Muscle of arm (tissue), 12 donors: Measurements from ENCODE around the gene HIPK3. TPM values are rescaled to one million over a fixed set of nuclear protein-coding genes. Genes with fewer than 3 reads are reported as not detected.
"Not testable (repeated sequence)": the region's sequence is repeated elsewhere in the genome, so short reads cannot be mapped to it uniquely, and the experiment has no call there.

ENCODE experiments used
- DNase-seq: peaks from one replicate; pipeline ENCODE4 v3.0.0-alpha.2; 2013
- polyA plus RNA-seq, 12 donors: library from polyadenylated mRNA; unstranded; fragments of 120-200 nt; gene quantifications; one replicate each; pipeline ENCODE4 v1.2.1, GENCODE V29; 2013; ENCODE audit not compliant: insufficient read length in 12 of 12

Gene HIPK3
- polyA plus RNA-seq, 12 donors: 52.0 to 121 (median 87.4) TPM; not detected in 1

DNA sequence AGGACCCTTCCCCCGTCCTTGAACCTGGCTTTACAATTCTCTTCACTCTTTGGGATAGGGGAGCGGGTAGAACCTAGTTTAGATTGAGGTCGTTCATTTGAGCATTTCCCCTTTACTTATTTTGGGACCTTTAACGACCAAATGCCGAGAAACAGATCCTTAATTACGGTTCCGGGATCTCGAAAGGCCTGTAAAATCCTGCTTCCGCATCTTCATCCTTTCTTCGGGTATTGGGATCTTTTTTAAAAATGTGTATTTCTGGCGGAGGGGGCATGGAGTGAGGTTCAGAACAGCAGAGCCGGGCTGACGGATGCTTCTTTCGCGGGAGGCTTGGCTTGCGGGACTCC, 395 bp upstream of the HIPK3 start:
- no peak for DNase-seq

DNA sequence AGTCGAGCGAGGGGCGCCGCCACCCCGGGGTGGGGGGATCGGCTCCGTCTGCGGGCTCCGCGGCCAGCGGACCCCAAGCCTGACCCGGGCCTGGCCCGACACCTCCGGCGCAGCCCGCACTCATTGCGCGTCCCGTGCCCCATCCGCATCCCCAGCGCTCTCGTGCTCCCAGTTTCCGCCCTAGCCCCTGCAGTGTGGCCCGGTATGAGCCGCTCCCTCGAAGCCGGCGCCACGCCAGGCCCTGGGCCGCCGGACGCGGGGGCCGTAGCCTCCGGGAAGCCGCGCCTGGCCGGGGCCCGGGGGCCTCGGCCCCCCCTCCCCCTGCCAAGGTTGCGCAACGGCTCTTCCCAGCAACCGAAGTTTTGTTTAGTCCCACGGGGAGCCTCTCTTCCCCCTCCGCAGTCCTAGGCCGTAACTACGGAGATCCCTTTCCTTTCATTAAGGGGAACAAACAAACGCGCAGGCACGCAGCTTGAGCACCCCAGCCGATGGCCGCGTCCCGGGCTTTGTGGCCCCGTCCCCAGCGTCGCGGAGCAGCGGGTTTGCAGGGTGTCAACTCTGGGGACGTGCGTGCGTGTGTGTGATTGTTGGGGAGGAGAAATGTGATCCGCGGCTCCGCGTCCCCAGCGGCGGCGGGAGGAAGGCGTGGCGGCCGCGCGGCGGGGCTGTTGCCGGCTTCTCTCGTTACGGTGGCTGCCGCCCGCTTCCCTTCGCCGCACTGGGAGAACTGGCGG, 883 bp downstream of the HIPK3 start:
- peak; percentile 93 for DNase-seq

DNA sequence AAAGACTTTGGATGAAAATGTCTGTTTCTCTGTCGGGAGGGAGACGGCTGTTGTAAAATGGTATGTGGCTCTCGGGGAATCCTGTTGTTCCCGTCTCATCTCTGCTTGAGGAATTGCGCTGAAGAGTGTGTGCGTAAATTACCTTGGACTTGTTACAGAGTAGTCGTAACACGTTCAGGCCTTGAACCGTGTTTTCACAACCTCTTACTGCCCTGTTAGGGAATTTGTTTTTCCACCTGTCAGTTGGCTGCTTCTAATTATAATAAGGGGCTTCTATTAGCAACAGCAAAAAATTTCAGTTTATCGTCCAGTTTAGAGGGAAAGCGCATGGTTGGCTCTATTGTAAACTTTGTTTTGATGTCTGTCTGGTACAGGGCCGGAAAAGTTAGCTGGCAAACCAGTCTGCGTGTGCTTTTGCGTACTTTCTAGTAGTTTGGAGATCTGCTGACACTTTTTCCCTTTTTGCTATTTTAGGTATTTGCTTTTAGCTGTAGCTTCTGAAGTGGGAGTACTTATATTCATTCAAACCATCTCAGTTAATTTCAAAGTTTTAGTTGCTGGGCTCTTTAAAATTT, 1.5 kb downstream of the HIPK3 start:
- no peak for DNase-seq

DNA sequence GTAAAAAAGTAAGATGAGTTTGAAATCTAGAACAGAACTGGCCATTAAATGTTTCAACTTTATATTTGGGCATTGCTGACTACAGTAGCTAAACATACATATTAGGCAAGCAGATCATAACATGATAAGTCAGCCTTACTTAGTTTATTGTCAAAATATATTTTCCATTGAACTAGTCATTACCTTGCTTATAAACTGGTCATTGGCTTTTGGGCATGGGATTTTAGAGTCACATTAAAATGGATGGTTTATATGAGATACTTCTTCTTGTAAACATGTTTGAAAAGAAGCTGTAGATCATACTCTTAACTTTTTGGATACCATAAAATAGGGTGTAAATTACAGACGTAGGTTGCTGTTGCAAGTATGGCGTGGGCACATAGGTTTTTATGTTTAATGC, 2.7 kb downstream of the HIPK3 start:
- DNase-seq: no peak

DNA sequence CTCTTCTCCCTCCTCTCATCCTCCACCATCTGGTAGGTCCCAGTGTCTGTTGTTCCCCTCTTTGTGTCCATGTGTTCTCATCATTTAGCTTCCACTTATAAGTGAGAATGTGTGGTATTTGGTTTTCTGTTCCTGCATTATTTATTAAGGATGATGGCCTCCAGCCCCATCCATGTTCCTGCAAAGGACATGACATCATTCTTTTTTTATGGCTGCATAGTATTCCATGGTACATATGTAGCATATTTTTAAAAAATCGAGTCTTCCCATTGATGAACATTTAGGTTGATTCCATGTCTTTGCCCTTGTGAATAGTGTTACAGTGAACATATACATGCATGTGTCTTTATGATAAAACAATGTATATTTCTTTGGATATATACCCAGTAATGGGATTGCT, 4.2 kb downstream of the HIPK3 start:
- DNase-seq: not testable (repeated sequence)

DNA sequence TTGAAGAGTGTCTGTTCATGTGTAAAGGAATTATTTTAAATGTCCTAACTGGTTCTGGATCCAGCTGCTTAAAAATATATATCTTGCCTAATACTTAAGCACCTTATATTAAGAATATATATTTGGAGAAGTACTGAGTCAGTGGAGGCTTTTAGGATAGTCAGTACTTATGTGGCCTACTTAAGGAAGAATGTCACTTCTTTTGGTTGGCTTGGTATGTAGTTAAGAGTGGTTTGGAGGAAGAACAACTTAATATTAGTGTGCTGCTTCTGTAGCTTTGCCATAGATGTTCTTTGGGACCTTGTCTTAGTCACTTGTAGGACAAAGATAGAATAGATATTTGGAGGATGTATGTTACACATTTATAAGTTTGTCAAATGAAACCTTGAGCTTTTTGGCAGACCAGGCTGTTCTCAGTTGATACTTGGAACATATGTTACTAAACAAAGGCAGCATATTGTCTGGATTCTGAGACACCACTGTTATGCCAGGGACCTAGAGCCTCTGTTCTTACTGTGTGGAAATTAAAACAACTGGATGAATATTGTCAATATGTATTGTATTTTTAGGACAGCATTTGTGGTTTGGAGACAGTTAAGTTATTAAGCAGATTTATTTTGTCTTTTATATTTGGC, 4.9 kb downstream of the HIPK3 start:
- DNase-seq: peak; percentile 22

DNA sequence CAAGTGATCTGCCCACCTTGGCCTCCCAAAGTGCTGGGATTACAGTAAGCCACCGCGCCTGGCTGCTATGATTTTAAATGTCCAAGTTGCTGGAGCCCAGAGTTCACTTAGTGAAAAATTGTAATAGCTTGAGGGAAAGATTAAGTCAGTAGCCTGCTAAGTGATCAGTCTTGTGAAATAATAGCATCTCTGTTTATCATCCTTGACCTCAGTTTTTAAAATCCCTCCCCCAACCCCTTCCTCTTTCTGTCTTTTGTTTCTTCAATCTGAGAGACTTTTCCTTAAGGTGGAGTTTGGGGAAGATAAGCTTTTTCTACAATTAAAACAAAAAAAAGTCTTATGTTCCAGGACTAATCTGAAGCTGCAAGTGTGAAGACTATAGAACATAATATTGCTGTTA, 6.4 kb downstream of the HIPK3 start:
- DNase-seq: no peak

DNA sequence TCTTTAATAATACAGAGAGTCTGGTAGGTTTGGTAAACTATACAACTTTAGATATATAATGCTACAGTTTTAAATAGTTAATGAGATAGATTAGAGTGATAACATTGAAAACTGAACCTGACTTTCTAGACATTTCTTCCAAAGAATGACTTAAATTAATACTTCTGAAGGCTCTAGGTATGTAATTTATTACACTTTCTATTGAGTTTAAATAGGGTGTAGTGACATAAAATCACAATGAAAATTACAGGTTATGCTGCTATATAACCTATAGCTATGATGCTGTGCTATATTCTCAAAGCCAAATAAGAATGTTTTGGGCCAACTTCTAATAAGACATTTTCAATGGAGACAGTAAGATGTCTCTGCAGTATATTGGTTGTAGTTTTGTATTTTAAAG, 7.7 kb downstream of the HIPK3 start:
- DNase-seq: no peak

DNA sequence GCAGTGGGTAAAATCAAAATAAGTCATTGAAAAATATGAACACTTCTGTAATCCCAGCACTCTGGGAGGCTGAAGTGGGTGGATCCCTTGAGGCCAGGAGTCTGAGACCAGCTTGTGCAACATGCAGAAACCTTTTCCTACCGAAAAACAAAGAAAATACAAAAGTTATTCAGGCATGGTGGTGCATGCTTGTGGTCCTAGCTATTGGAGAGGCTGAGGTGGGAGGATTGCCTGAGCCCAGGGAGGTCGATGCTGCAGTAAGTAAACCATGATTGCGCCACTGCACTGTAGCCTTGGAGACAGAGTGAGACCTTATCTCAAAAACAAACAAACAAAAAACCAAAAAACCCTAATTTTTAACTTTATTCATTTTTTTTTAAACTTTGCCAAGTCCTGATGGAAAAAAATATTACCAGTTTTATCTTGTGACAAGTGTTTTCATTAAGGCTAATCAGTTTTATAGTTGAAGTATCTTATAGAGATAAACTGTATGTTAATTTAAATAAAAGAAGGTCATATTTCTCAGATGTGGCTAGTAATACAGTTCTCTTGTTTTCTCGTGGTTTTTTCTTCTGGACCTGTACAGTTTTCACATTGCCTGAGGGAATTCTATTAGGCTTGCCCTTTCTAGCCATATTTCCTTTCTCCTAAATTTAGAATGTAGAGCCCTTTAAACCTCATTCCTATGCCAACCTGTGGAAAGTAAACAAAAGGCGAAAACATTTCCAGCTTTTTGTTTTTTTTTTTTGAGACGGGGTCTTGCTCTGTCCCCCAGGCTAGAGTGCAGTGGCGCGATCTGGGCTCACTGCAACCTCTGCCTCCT, 9.4 kb downstream of the HIPK3 start:
- DNase-seq: no peak

DNA sequence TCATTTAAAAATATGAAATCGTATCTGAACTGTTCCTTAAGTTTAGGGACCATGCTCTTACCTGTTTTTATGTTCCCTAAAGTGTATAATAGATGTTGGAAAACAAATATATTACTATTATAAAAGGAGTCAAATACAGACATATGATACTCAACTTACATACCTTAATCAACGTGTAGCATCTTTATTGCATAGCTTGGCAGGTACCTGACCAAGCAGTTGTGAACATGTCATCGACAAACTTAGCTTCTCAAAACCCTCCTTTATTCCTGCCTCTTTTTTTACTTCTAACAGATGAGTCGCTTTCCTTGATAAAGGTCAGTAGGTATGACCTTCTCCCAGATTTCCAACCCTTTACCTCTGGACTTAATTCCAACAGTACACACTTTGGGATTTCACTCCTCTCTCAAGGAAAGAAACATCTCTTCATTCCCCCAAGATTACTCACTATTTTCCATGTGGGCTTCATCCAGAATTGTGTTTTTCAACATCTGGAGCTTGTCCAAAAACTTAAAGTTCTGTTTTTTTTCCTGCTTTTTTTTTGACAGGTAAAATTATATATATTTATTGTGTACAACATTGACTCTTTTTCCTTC, 11.9 kb downstream of the HIPK3 start:
- DNase-seq: no peak

DNA sequence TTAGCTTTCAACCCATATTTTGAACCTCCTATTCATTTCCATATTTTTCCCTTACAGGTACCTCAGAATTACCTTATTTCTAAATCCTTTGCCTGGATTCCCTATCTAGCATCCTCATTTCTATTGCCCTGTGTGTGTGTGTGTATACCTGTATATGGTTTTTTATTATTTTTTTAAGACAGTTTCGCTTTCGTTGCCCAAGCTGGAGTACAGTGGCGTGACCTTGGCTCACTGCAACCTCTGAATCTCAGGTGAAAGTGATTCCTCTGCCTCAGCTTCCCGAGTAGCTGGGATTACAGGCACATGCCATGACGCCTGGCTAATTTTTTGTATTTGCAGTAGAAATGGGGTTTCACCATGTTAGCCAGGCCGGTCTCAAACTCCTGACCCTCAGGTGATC, 12.6 kb downstream of the HIPK3 start:
- DNase-seq: no peak

DNA sequence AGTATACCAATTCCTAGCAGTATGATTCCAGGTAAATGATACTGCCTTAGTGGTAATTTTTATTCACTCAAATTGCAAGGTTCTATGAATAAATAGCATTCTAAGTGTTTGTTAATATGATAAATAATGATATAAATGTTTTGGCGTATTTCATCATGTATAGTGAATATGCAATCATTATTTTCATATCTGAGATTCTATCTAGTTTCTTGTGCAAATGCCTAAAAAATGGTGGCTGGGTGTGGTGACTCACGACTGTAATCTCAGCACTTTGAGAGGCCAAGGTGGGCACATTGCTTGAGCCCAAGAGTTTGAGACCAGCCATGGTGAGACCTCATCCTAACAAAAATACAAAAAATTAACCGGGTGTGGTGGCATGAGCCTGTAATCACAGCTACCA, 13.9 kb downstream of the HIPK3 start:
- no peak for DNase-seq

DNA sequence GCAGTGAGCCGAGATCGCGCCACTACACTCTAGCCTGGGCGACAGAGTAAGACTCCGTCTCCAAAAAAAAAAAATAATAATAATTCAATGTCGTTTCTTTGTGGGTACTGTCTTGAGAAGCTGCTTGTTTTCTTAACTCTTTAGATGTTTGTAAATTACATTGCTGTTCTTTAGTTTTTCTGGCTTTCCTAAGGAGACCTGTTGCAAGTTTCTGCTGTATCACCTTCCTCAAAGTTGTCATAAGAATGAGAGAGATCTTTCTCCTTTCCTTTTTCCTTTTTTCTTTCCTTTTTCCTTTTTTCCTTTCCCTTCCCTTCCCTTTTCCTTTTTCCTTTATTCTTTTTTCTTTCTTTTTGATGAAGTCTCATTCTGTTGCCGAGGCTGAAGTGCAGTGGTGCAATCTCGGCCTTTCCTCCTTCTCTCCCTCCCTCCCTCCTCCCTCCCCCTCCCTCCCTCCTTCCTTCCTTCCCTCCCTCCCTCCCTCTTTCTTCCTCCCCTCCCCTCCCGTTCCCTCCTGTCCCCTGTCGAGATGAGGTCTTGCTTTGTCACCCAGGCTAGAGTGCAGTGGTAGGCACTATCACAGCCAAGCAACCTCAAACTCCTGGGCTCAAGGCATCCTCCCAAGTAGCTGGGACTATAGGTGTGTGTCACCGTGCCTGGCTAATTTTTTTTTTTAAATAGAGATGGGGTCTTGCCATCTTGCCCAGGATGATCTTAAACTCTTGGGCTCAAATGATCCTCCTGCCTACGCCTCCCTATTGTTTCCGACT, 15.3 kb downstream of the HIPK3 start:
- no peak for DNase-seq

DNA sequence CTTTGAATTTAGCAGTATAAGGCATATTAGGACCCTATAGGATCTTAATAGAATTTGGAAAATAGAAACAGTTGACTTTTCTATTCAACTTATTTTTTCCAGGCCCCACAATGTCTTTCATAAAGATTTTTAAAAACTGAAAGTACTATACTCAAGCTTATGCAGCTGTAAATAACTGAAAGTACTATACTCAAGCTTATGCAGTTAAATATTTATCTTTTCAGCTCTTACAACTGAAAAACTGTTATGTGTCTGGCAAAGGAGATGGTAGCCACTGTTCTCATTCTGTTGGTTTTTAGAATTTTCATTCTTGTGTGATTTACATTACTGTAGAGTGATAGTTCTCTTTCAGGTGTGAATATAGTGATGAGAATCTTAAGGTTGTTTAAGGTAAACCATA, 16.5 kb downstream of the HIPK3 start:
- DNase-seq: no peak

DNA sequence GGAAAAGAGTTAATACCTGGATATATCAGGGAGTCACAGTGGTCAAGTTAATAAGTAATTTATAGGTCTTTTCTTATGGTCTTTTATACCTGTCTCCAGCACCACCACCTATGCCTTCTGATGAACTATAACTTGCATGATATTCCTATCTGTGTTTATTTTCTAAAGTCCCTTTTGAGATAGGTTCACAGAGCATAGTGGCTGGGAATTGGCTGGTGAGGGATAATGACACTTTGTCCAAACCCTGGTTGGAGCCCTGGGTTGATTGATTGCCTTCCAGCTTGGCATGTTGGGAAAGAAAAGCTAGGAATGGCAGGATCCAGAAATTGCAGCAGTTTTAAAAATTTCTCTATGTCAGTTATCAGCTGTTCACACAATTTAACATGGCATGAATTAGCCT, 23.2 kb downstream of the HIPK3 start:
- DNase-seq: no peak

DNA sequence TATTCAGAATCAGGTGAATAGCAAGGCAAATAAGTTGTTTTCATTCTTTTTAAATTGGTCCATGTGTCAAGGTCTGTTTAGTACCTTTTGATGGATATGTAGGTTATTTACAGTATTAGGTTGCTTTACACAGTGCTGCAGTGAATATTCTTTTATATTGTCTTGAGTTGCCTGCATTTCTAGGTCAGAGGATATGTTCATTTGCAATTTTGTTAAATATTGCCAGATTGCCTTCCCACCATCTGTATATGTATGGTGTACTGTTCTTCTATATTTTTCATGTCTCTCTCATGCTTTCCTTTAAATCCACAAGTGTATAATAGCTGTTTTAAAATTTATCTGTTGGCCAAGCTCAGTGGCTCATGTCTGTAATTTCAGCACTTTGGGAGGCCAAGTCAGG, 24.6 kb downstream of the HIPK3 start:
- DNase-seq: no peak

DNA sequence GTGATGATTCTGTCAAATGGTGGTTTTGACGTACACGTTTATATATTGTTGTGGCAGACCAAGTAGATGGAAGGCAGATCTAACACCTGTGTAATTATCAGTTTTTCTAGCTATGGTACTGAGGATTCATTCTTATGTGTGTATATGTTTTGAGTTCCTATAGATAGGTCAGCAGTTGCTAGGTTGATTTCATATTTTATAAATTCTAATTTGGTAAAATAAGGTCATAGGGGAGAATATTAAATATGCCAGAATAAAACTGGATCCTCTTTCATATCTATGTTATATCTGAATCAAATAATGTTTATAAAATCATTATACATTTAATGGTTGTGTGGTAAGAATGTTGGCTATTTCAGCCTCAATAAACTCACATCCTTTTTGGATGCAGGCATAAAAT, 27.6 kb downstream of the HIPK3 start:
- DNase-seq: no peak

DNA sequence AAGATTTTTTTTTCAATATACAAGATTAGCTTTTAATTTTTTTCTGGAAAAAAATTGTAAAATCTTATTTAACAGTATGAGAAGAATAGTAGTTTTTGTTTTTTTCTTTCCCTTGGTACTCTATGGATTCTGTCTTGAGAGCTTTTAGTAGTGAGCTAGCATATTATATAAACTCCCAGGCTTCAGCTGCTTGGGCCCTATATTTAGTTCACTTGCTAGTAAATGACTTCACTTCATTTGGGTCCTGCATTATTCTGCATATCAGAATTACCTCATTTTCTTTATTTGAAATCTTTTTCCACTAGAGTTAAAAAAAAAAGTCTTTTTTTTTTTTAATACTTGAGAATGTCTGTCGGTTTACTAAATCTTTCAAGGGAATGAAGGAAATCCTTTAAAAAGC, 33.1 kb downstream of the HIPK3 start:
- no peak for DNase-seq

DNA sequence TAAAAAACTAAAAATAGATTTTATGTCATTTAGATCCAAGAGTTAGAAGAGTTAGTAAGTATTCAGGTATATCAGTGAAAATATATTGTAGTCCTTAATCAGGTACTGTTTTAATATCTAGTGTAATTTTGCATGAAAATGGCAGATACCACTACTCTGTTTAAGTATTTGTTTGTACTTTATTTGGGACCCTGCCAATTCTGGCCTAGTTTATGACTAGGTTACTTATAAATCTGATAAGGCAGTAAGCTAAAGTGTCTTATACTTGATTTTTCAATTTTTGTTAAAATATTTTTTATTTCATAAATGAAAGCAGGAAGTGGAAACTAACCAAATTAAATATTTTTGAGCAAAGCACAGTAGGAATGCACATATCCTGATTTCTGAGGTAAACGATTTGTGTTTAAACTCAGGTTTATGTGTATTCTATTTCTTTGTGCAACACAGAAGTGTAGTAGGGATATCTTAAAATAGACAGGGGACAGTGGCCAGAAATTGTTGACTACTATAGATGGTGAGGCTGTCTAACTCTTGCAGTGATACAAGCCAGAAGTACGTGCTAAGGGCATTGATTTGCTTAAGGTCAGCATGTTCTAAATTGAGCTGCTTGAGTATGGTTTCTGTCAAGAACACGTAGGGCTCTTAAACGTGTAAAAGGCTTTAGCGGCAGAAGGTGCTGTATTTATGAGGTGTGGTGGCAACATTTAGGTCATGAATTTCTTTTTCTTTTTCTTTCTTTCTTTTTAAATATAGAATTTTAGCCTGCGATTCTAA, 34.0 kb downstream of the HIPK3 start:
- DNase-seq: peak; percentile 23

DNA sequence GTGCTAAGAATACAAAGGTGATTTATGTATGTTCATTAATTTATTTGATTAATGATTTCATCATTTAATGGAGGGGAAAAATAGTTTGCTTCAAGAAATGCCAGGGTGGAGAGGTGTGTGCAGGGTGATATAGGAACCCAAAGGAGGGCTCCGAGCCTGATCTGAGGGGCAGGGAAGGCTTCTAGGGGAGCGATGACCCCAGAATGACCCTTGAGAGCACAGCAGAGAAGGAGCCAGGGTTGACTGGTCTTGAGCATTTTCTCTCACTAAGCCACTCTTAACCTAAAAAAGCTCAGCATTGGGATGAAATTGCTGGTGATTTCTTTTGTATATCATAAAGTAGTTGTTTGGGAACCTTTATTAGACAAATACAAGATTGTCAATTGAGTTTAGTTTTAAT, 35.1 kb downstream of the HIPK3 start:
- DNase-seq: no peak

DNA sequence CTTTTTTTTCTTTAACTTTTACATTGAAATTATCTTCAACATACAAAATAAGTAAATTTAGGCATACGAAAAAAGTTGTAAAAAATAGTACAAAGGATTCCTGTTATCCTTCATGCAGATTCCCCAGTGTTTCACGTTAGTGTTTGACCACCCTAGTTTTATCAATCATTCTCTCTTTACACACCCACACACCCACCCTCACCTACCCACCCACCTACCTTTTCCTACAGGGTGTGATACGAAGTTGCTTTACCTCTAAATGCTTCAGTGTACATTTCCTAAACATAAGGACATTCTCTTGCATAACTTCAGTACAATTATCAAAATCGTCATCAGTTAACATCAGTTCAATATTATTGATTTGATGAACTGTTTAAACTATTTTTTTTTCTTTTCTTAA, 37.0 kb downstream of the HIPK3 start:
- no peak for DNase-seq
